Neural progenitor cell (in vitro differentiated cells): Measurements from ENCODE around the gene DNAH9.

Experiments used
- EZH2 ChIP-seq: fragments of 200-600 bp; sonication (generic); IDR thresholded peaks from 2 replicates; pipeline ENCODE4 v1.6.1; 2017; ENCODE audit warnings: antibody characterized with exemption, mild to moderate bottlenecking, moderate library complexity
- EZH2phosphoT487 ChIP-seq: fragments of 200-600 bp; sonication (generic); IDR thresholded peaks from 2 replicates; pipeline ENCODE4 v1.6.1; 2017; ENCODE audit warnings: antibody characterized with exemption
- TF ChIP-seq, protein P1 (sequence below): fragments of 200-600 bp; sonication (generic); IDR thresholded peaks from 2 replicates; pipeline ENCODE4 v1.5.1; 2017; ENCODE audit warnings: antibody characterized with exemption, mild to moderate bottlenecking

DNA sequence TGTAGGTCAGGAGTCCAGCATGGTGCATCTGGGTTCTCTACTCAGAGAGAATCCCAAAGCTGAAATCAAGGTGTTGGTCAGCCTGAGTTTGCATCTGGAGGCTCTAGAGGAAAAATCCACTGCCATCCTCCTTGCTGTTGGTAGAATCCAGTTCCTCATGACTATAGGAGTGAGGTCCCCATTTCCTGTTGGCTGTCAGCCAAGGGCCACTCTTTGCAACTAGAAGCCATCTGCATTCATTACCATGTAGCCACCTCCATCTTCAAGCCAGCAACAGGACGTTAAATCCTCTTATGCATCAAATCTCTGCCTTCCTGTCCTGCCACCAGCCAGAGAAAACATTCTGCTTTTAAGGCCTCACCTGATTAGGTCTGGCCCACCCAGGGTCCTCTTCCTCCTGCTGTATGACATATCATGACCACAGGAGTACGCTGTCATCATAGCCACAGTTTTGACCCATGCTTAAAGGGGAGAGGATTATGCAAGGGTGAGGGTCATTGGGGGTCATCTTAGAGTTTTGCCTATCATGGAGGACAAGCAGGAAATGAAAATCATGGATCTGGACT lies 40.5 kb downstream of the DNAH9 start:
- TF ChIP-seq, protein P1, sequence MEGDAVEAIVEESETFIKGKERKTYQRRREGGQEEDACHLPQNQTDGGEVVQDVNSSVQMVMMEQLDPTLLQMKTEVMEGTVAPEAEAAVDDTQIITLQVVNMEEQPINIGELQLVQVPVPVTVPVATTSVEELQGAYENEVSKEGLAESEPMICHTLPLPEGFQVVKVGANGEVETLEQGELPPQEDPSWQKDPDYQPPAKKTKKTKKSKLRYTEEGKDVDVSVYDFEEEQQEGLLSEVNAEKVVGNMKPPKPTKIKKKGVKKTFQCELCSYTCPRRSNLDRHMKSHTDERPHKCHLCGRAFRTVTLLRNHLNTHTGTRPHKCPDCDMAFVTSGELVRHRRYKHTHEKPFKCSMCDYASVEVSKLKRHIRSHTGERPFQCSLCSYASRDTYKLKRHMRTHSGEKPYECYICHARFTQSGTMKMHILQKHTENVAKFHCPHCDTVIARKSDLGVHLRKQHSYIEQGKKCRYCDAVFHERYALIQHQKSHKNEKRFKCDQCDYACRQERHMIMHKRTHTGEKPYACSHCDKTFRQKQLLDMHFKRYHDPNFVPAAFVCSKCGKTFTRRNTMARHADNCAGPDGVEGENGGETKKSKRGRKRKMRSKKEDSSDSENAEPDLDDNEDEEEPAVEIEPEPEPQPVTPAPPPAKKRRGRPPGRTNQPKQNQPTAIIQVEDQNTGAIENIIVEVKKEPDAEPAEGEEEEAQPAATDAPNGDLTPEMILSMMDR, result no peak
- TF ChIP-seq EZH2phosphoT487 (no peak), EZH2 (no peak)
